ENCODE measurements around the gene ARVCF.

The ARVCF gene

GRCh38 chr22:20017622-20017958, 967 bp upstream of the ARVCF start:
- no peak for DNase-seq (ENCODE audit: low read depth, low spot score)

DNA sequence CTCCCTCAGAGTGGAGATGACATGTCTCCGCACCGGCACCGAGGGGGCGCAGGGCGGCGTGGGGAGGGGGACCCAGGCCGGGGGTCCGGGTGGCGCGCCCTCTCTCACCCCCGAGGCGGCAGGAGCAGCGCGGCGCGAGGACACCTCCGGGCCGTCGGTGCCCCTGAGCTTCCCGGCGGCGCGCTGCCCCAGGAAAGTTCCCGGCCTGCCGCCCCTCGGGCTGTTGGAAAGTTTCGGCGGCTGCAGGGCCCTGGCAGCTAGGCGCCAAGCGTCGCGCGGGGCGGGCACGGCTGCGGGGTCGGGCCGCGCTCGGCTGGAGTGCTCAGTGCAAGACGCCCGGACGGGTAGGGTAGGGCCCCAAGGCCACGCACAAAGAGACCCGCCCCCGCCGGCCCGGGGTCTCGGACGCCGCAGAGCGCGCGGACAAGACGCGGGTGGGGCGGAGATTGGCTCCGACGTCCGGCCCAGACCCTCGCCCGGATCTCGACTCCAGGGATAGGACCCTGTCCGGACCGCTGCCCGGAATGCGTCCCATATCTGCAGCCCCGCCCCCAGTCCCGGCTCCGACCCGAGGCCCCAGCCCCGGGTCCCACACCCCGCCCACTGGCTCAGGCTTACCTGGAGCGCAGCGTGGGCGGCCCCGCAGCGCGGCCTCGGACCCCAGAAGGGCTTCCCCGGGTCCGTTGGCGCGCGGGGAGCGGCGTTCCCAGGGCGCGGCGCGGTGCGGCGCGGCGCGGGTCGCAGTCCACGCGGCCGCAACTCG, 471 bp downstream of the ARVCF start:
- DNase-seq (ENCODE audit: low read depth, low spot score) = no peak

DNA sequence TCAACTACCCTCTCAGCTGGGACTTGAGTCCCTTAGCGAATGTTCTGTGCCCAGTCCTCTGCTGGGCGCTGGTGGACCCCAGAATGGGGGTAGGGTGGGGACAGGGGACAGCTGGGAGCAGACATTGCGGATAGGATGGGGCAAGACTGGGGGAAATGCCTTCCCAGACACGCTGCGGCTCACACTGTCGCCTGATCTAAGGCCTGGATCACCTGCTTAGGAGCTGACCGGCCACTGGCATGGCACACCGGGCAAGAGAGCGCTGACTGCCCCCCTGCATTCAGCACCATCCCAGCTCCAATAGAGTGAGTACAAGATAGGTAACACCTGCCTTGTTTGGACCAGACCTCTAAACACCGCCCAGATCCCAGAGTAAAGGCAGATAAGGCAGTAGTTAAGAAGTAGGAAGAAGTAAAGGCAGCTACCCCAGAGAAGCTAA, 1.4 kb downstream of the ARVCF start:
- DNase-seq (ENCODE audit: low read depth, low spot score) = no peak

GRCh38 chr22:20014526-20015186, 2.0 kb downstream of the ARVCF start:
- DNase-seq (ENCODE audit: low read depth, low spot score) = no peak

- DNase-seq (ENCODE audit: low read depth, low spot score) = no peak
Observed at GRCh38 chr22:20013382-20013871, 3.2 kb downstream of the ARVCF start.

DNA sequence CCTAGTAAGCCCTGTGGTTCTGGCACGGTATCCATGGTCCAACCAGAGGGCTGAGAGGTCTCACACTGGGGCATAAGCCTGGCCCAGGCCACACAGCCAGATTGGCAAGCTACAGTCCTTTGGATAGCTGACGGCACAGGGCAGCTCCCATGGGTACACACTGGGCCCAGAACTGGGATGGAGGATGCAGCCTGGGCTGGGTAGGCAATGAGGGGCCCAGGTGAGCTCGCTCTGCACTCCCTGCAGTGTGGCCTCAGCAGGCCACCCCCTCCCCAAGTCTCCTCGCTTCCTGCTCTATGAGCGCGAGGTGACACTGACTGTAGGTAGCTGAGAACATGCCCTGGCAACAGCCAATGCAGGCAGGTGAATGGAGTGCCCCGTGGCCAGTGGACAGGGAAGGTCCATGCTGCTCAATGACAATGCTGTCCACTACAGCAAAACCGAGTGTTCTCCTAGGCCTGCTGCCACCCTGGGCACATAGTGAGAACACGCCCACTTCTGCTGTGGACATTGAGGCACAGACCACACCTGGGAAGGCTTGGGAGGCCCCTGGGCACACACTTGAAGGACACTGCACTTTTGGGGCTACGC, 3.8 kb downstream of the ARVCF start:
- DNase-seq (ENCODE audit: low read depth, low spot score) = no peak

GRCh38 chr22:20011993-20012740, 4.5 kb downstream of the ARVCF start:
- no peak for DNase-seq (ENCODE audit: low read depth, low spot score)

GRCh38 chr22:20011123-20011992, 5.3 kb downstream of the ARVCF start:
- DNase-seq (ENCODE audit: low read depth, low spot score) = no peak

GRCh38 chr22:20010307-20011122, 6.1 kb downstream of the ARVCF start:
- DNase-seq (ENCODE audit: low read depth, low spot score) = no peak

- no peak for DNase-seq (ENCODE audit: low read depth, low spot score)
Observed at GRCh38 chr22:20009582-20010306, 6.9 kb downstream of the ARVCF start.

- DNase-seq (ENCODE audit: low read depth, low spot score) = no peak
Observed at GRCh38 chr22:20009018-20009491, 7.6 kb downstream of the ARVCF start.

DNA sequence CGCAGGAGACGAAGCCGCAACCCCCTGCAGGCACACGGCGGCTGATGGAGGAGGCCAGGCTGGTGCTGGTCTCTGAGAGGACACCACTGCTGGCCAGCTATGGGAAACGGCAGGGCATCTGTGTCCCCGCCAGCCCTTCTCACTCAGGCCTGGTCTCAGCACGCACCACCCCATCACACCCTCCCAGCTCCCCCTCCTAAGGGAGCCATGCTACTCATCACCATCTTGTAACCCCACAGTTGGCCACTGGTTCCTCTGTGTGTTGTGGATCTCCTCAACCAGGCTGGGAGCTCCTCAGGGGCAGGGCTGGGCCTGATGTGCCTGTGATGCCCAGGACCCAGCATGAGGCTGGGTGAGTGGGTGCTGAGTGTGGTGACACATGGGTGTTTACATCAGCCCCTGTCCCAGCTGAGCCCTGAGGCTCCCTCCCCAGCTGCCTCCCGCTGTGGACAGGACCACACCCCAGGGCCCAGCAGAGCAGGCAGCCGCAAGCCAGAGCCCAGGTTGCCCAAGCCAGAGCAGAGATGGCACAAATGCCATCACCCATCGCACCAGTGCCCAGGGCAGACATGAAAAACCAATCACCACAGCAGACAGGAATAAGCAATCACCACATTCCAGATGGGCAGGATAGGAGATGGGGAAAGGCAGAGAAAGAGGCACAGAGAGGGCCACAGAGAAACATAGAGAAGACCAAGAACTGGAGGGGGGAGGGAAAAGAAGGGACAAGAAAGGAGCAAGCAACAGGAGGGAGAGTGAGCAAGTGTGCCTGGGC, 8.2 kb downstream of the ARVCF start:
- no peak for DNase-seq (ENCODE audit: low read depth, low spot score)

DNA sequence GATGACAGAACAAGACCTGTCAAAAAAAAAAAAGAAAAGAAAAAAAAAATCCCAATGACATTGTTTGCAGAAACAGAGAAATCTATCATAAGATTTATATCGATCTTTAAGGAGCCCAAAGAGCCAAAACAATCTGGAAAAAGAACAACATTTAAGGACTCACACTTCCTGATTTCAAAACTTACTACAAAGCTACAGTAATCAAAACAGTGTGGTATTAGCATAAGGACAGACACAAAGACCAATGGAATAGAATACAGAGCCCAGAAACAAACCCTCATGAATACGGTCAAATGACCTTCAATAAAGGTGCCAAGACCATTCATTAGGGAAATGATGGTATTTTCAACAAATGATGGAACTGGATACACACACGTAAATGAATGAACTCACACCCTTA, 12.2 kb downstream of the ARVCF start:
- no peak for DNase-seq (ENCODE audit: low read depth, low spot score)

DNA sequence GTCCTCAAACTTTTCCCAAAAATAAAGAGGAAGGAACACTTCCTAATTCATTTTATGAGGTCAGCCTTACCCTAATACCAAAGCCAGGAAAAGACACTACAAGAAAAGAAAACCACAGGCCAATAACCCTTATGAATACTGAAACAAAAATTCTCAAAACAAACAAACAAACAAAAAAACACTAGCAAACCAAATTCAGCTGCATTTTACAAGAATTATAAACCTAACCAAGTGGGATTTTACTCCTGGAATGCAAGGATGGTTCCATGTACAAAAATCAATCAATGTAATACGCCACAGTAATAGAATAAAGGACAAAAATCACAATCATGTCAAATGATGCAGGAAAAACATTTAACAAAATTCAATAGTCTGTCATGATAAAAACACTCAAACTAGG, 13.3 kb downstream of the ARVCF start:
- DNase-seq (ENCODE audit: low read depth, low spot score) = no peak

DNA sequence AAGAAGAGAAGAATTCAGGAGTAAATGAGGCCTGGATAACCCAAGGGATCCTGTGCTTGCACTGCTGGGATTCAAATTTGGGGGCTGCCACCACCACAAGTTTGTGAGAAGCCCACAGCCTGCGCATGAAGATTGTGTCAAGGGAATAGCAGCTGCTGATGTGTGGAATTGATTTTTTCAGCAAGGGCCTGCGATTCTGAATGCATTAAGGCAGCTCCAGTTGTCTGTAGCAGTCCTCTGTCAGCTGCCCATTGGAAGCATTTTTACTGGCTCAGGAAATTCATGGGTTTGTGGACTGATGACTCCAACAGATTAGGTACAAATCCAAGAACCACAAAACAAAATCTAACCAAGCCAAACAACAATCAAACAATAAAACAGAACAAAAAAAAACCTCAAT, 14.0 kb downstream of the ARVCF start:
- no peak for DNase-seq (ENCODE audit: low read depth, low spot score)

- no peak for DNase-seq (ENCODE audit: low read depth, low spot score)
Observed at GRCh38 chr22:20002128-20002527, 14.5 kb downstream of the ARVCF start.

DNA sequence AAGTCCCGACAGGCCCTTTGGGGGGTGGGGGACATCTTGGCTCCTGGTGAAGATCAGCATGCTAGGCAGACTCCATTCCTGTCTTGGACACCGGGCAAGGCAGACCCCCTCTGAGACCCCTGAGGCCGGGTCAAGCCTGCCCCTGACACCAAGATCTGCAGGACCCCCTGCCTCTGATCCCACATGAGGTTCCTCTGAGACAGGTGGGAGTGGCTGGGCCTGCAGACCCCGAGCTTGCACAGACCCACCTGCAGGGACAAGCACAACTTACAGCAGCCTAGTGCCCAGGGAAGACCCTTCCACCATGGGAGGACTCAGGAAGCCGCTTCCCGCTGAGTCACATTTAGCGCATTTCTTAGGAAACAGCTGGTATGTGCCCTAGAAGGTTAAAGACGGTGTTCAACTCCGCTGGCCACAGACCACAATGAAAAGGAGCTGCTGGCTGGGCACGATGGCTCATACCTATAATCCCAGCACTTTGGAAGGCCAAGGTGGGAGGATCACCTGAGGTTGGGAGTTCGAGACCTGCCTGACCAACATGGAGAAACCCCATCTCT, 15.5 kb downstream of the ARVCF start:
- no peak for DNase-seq (ENCODE audit: low read depth, low spot score)
